Fibroblast of pulmonary artery (primary cell): ENCODE data around the gene FAM151A.

Experiments
- DNase-seq: peaks from one replicate; pipeline ENCODE4 v3.0.0-alpha.2; 2010; ENCODE audit warnings: low read depth
- H3K4me3 ChIP-seq: replicated peaks from 2 replicates; pipeline ENCODE4 v1.5.1; 2011; ENCODE audit warnings: low read depth, mild to moderate bottlenecking, control low read depth, low read length, moderate library complexity
- CTCF ChIP-seq: IDR thresholded peaks from 2 replicates; pipeline ENCODE4 v1.5.1; 2011; ENCODE audit warnings: mild to moderate bottlenecking, control low read depth, low read length, inconsistent platforms; ENCODE audit errors: missing control alignments

FAM151A gene

GRCh38 chr1:54623216-54624007, at the start of gene FAM151A:
TSS of gene FAM151A (minus strand) at chr1:54623525. CDS start at chr1:54623395, 130 bp downstream.
- no peak for TF ChIP-seq CTCF

GRCh38 chr1:54671985-54672608, 48.8 kb upstream of the FAM151A start:
- peak; percentile 57 for DNase-seq
- peak; percentile 92 for TF ChIP-seq CTCF
- no peak overlapping the region for H3K4me3 ChIP-seq

More at GRCh38 chr1:54623216-54624007, at the start of gene FAM151A:
- H3K4me3 ChIP-seq = no peak within 1 kb of the TSS
- DNase-seq = no peak

- no peak overlapping the region for H3K4me3 ChIP-seq
- TF ChIP-seq CTCF = no peak
- DNase-seq = no peak
Observed at GRCh38 chr1:54668567-54668966, 45.2 kb upstream of the FAM151A start.

- no peak overlapping the region for H3K4me3 ChIP-seq
- TF ChIP-seq CTCF = no peak
- no peak for DNase-seq
Observed at GRCh38 chr1:54667797-54668196, 44.5 kb upstream of the FAM151A start.

GRCh38 chr1:54666333-54666732, 43.0 kb upstream of the FAM151A start:
- TF ChIP-seq CTCF = no peak
- H3K4me3 ChIP-seq = no peak overlapping the region
- no peak for DNase-seq

- no peak for TF ChIP-seq CTCF
- no peak for DNase-seq
- no peak overlapping the region for H3K4me3 ChIP-seq
Observed at GRCh38 chr1:54665852-54666251, 42.5 kb upstream of the FAM151A start.
